K562 (cell line): Measurements from ENCODE around the gene FBXW11. TPM values are rescaled to one million over a fixed set of nuclear protein-coding genes. Genes with fewer than 3 reads are reported as not detected.

ENCODE experiments used
- CREM ChIP-seq: IDR thresholded peaks from 2 replicates; pipeline ENCODE4 v1.6.1; 2014; ENCODE audit warnings: antibody characterized with exemption, low read depth
- IRF1 ChIP-seq: sonication (generic); formaldehyde crosslinking; IDR thresholded peaks from 2 replicates; pipeline ENCODE4 v1.8.0; 2022; ENCODE audit warnings: missing genetic modification reagents, mild to moderate bottlenecking, borderline replicate concordance
- IRF2 ChIP-seq: sonication (generic); formaldehyde crosslinking; IDR thresholded peaks from 2 replicates; pipeline ENCODE4 v1.8.1; 2022; ENCODE audit warnings: mild to moderate bottlenecking, missing genetic modification reagents
- KLF10 ChIP-seq: fragments of 250-450 bp; sonication (Bioruptor Pico); IDR thresholded peaks from 2 replicates; pipeline ENCODE4 v1.6.1; 2021; ENCODE audit warnings: matching md5 sums
- PHF20 ChIP-seq: fragments of 450-650 bp; IDR thresholded peaks from 2 replicates; pipeline ENCODE4 v1.6.1; 2018; ENCODE audit not compliant: partially characterized antibody
- RNF2 ChIP-seq: sonication (generic); IDR thresholded peaks from 2 replicates; pipeline ENCODE4 v1.6.1; 2016
- SOX6 ChIP-seq: fragments of 450-650 bp; IDR thresholded peaks from 2 replicates; pipeline ENCODE4 v1.6.1; 2014; ENCODE audit warnings: mild to moderate bottlenecking
- ZNF174 ChIP-seq: fragments of 250-450 bp; sonication (Bioruptor Pico); IDR thresholded peaks from 2 replicates; pipeline ENCODE4 v1.4.0; 2020; ENCODE audit warnings: mild to moderate bottlenecking
- ZNF224 ChIP-seq: sonication (generic); formaldehyde crosslinking; IDR thresholded peaks from 2 replicates; pipeline ENCODE4 v1.8.0; 2022; ENCODE audit warnings: mild to moderate bottlenecking, missing genetic modification reagents
- ZNF24 ChIP-seq: fragments of 450-650 bp; IDR thresholded peaks from 2 replicates; pipeline ENCODE4 v1.6.1; 2016
- ZNF324 ChIP-seq: fragments of 250-450 bp; sonication (Bioruptor Pico); IDR thresholded peaks from 2 replicates; pipeline ENCODE4 v1.4.0; 2020; ENCODE audit warnings: mild to moderate bottlenecking
- polyA plus RNA-seq, 8 experiments: library from polyadenylated mRNA; depleted of rRNA in 4 of 8; stranded (reverse) in 5 of 8; unstranded in 3 of 8; fragments of >200 nt; fragmentation: Nextera tagmentation in 2 of 8; fragmentation: Illumina TruSeq in 1 of 8; extraction: Ambion mirVana in 2 of 8; extraction: Trizol in 1 of 8; gene quantifications; 2 replicates each; pipeline versions ENCODE4 v1.2.1 to v1.2.3, GENCODE V29; 2011 to 2014; ENCODE audit warnings: inconsistent platforms in 1 of 8, missing spikeins in 1 of 8
- total RNA-seq, 7 experiments: library from RNA; depleted of rRNA in 6 of 7; stranded (reverse); fragments of >200 nt in 6 of 7; fragmentation: Illumina TruSeq in 2 of 7; extraction: Trizol in 2 of 7; gene quantifications; 2 replicates each; pipeline versions ENCODE4 v1.2.1 to v1.2.3, GENCODE V29; 2011 to 2021; ENCODE audit warnings: low replicate concordance in 1 of 7
- TF ChIP-seq, protein P1 (sequence below): fragments of 200-800 bp; sonication (Bioruptor generic); IDR thresholded peaks from 2 replicates; pipeline ENCODE4 v1.6.1; 2017; ENCODE audit warnings: missing genetic modification characterization, missing compliant biosample characterization
- TF ChIP-seq, protein P2 (sequence below): sonication (generic); formaldehyde crosslinking; IDR thresholded peaks from 2 replicates; pipeline ENCODE4 v1.8.1; 2023; ENCODE audit warnings: mild to moderate bottlenecking, missing genetic modification reagents

FBXW11 gene
- total and polyA plus RNA-seq, 9 of the 15 experiments (the other 6 are each of a cell fraction or from before 2014, with no cell fraction given) = 3.0 to 28.6 (median 23.6) TPM

DNA sequence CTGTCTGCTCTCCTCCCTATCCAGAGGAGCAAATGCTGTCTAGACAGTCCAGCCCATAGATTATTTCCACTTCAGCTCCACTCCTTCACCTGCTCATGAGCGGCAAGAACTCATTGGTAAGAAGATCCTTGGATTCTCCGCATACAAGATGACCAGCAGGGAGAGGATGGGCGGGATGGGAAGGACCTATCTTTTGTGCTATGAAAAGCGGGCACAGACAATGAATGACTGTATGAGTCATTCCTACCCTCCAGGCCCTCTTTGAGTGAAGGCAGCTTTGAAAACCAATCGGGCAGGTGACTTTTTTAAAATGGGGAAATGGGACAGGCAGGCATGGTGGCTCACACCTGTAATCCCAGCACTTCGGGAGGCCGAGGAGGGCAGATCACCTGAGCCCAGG is 171.4 kb downstream of the FBXW11 start (continued):
- no peak for TF ChIP-seq IRF1 (CRISPR knock-in tag)
- no peak for TF ChIP-seq ZNF224 (CRISPR knock-in tag)
- TF ChIP-seq KLF10 (CRISPR knock-in tag) = no peak
- TF ChIP-seq ZNF24 = no peak
- no peak for TF ChIP-seq RNF2
- TF ChIP-seq, protein P1, sequence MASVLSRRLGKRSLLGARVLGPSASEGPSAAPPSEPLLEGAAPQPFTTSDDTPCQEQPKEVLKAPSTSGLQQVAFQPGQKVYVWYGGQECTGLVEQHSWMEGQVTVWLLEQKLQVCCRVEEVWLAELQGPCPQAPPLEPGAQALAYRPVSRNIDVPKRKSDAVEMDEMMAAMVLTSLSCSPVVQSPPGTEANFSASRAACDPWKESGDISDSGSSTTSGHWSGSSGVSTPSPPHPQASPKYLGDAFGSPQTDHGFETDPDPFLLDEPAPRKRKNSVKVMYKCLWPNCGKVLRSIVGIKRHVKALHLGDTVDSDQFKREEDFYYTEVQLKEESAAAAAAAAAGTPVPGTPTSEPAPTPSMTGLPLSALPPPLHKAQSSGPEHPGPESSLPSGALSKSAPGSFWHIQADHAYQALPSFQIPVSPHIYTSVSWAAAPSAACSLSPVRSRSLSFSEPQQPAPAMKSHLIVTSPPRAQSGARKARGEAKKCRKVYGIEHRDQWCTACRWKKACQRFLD (CRISPR knock-in tag) = no peak
- TF ChIP-seq, protein P2, sequence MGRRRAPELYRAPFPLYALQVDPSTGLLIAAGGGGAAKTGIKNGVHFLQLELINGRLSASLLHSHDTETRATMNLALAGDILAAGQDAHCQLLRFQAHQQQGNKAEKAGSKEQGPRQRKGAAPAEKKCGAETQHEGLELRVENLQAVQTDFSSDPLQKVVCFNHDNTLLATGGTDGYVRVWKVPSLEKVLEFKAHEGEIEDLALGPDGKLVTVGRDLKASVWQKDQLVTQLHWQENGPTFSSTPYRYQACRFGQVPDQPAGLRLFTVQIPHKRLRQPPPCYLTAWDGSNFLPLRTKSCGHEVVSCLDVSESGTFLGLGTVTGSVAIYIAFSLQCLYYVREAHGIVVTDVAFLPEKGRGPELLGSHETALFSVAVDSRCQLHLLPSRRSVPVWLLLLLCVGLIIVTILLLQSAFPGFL (CRISPR knock-in tag) = no peak
- no peak for TF ChIP-seq IRF2 (CRISPR knock-in tag)
- no peak for TF ChIP-seq SOX6
- no peak for TF ChIP-seq PHF20
- no peak for TF ChIP-seq CREM
- no peak for TF ChIP-seq ZNF324 (CRISPR knock-in tag)
- TF ChIP-seq ZNF174 (CRISPR knock-in tag) = no peak
